ENCODE results near the gene HP.

DNA sequence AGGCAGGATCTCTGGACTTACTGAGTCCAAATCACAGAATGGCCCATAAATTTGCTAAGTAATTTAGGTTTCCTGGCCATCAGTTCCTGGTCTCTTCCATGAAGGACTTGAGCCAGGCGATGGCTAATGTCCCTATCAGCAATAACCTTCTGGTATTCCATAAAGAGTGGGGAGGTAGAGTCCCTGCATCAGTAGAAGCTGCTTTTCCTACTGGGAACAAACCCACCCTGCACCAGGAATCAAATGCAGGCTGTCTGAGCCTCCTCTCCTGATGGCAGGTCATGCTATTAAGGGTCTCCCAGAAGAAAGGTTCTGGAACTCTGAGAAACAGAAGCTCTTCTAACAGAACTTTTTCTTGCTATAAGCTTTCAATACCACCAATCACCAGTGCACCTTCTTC is 7.3 kb downstream of the HP start:
- TF ChIP-seq CTCF (IDR thresholded peaks at IDR 0.05; ENCODE audit: insufficient read depth, low read length) (no peak), POLR2AphosphoS5 (IDR thresholded peaks at IDR 0.05; ENCODE audit: low read depth) (no peak), GABPA (IDR thresholded peaks at IDR 0.05; ENCODE audit: low read depth) (no peak)
- TF ChIP-seq, protein P1, sequence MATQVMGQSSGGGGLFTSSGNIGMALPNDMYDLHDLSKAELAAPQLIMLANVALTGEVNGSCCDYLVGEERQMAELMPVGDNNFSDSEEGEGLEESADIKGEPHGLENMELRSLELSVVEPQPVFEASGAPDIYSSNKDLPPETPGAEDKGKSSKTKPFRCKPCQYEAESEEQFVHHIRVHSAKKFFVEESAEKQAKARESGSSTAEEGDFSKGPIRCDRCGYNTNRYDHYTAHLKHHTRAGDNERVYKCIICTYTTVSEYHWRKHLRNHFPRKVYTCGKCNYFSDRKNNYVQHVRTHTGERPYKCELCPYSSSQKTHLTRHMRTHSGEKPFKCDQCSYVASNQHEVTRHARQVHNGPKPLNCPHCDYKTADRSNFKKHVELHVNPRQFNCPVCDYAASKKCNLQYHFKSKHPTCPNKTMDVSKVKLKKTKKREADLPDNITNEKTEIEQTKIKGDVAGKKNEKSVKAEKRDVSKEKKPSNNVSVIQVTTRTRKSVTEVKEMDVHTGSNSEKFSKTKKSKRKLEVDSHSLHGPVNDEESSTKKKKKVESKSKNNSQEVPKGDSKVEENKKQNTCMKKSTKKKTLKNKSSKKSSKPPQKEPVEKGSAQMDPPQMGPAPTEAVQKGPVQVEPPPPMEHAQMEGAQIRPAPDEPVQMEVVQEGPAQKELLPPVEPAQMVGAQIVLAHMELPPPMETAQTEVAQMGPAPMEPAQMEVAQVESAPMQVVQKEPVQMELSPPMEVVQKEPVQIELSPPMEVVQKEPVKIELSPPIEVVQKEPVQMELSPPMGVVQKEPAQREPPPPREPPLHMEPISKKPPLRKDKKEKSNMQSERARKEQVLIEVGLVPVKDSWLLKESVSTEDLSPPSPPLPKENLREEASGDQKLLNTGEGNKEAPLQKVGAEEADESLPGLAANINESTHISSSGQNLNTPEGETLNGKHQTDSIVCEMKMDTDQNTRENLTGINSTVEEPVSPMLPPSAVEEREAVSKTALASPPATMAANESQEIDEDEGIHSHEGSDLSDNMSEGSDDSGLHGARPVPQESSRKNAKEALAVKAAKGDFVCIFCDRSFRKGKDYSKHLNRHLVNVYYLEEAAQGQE (IDR thresholded peaks at IDR 0.05; ENCODE audit: insufficient replicate concordance, low read depth), result no peak

All from HL-60 (cell line).